Endothelial cell of umbilical vein (primary cell): ENCODE measurements around the gene MCU. TPM values are rescaled to one million over a fixed set of nuclear protein-coding genes. Genes with fewer than 3 reads are reported as not detected.

Experiments
- BruUV-seq: library from RNA; stranded (reverse); fragments of 400-500 nt; replicated peaks from 2 replicates; lab custom pipeline; 2021; lab: Mats Ljungman, UMichigan
- CTCF ChIA-PET: fragments of 300-600, 350-600 bp; sonication (Branson Sonifier 250); formaldehyde crosslinking; loops from one replicate; lab custom pipeline; 2021; ENCODE audit warnings: antibody characterized with exemption, inconsistent platforms; lab: Charles Lee
- POLR2A ChIA-PET: fragments of 300-600, 350-600 bp; sonication (Branson Sonifier 250); formaldehyde crosslinking; loops from one replicate; lab custom pipeline; 2021; ENCODE audit warnings: antibody characterized with exemption, inconsistent platforms; lab: Charles Lee
- DNase-seq: peaks from one replicate; pipeline ENCODE4 v3.0.0-alpha.2; 2011; ENCODE audit warnings: low read depth, low spot score
- FAIRE-seq: peaks from 2 replicates; lab custom pipeline; 2011; peaks lifted over from hg19 to GRCh38; lab: Jason Lieb, UNC
- H2AFZ ChIP-seq: 2 replicates; pipeline ENCODE4 v1.6.0; 2012; ENCODE audit warnings: low read depth, low read length, control low read depth, inconsistent platforms
- H3K27ac ChIP-seq: 2 replicates; pipeline ENCODE4 v1.5.1; 2011; ENCODE audit warnings: low read depth, mild to moderate bottlenecking, control low read depth, low read length, moderate library complexity; ENCODE audit not compliant: insufficient read depth
- H3K27me3 ChIP-seq, 2 experiments: 2 replicates each; pipeline versions ENCODE4 v1.6.0 to v1.6.1; 2011; ENCODE audit warnings: low read length in 2 of 2, mixed read lengths in 1 of 2; ENCODE audit not compliant: control insufficient read depth in 2 of 2, insufficient read depth in 2 of 2
- H3K36me3 ChIP-seq, 2 experiments: 2 replicates in 1 of 2; 3 replicates in 1 of 2; pipeline ENCODE4 v1.5.1; 2011; ENCODE audit warnings: low read length in 2 of 2, mild to moderate bottlenecking in 1 of 2, moderate library complexity in 1 of 2; ENCODE audit not compliant: control insufficient read depth in 2 of 2, insufficient read depth in 2 of 2; ENCODE audit errors: extremely low read depth in 1 of 2
- H3K4me1 ChIP-seq: 3 replicates; pipeline ENCODE4 v1.5.1; 2011; ENCODE audit warnings: mild to moderate bottlenecking, low read length; ENCODE audit not compliant: control insufficient read depth, insufficient read depth; ENCODE audit errors: extremely low read depth
- H3K4me2 ChIP-seq: 2 replicates; pipeline ENCODE4 v1.6.1; 2011; ENCODE audit warnings: low read length, control low read depth, mixed read lengths; ENCODE audit not compliant: insufficient read depth
- H3K4me3 ChIP-seq, 3 experiments: fragments of 200-600 bp in 1 of 3; sonication (generic), shearing (Covaris generic) in 1 of 3; replicated peaks in 1 of 3; 2 replicates each; pipeline ENCODE4 v1.5.1; 2011 to 2016; ENCODE audit warnings: control low read depth in 3 of 3, low read length in 3 of 3, mild to moderate bottlenecking in 2 of 3, inconsistent platforms in 1 of 3, low read depth in 1 of 3, moderate library complexity in 1 of 3; ENCODE audit not compliant: insufficient read depth in 1 of 3
- H3K79me2 ChIP-seq: 2 replicates; pipeline ENCODE4 v1.6.0; 2012; ENCODE audit warnings: low read length, inconsistent platforms; ENCODE audit not compliant: control insufficient read depth, insufficient read depth
- H3K9ac ChIP-seq: replicated peaks from 2 replicates; pipeline ENCODE3; 2011; ENCODE audit warnings: low read length, control low read depth; ENCODE audit not compliant: insufficient read depth; ENCODE audit errors: extremely low read depth
- H3K9me1 ChIP-seq: replicated peaks from 3 replicates; pipeline ENCODE4 v1.6.0; 2011; ENCODE audit warnings: mild to moderate bottlenecking, low read length; ENCODE audit not compliant: control insufficient read depth, insufficient read depth; ENCODE audit errors: extremely low read depth
- H3K9me3 ChIP-seq: replicated peaks from 2 replicates; pipeline ENCODE4 v1.5.1; 2012; ENCODE audit warnings: low read length, inconsistent platforms; ENCODE audit not compliant: control insufficient read depth, insufficient read depth
- H4K20me1 ChIP-seq: replicated peaks from 2 replicates; pipeline ENCODE3; 2011; ENCODE audit warnings: mild to moderate bottlenecking, low read length; ENCODE audit not compliant: control insufficient read depth, insufficient read depth; ENCODE audit errors: extremely low read depth
- CTCF ChIP-seq, 2 donors: IDR thresholded peaks; 1 replicate in 1 of 2; 2 replicates in 1 of 2; pipeline ENCODE4 v1.5.1; 2011; ENCODE audit warnings: low read length in 2 of 2, mild to moderate bottlenecking in 2 of 2, moderate library complexity in 2 of 2, control low read depth in 1 of 2, inconsistent platforms in 1 of 2, low read depth in 1 of 2; ENCODE audit not compliant: insufficient read depth in 1 of 2; ENCODE audit errors: extremely low read depth in 1 of 2
- EZH2 ChIP-seq: IDR thresholded peaks from 2 replicates; pipeline ENCODE4 v1.6.1; 2012; ENCODE audit warnings: borderline replicate concordance, low read depth, mild to moderate bottlenecking, moderate library complexity, low read length, inconsistent platforms; ENCODE audit not compliant: severe bottlenecking
- FOS ChIP-seq: IDR thresholded peaks from 2 replicates; pipeline ENCODE4 v1.6.1; 2011; ENCODE audit warnings: mild to moderate bottlenecking, low read length, moderate library complexity, borderline replicate concordance; ENCODE audit not compliant: insufficient read depth
- GATA2 ChIP-seq: IDR thresholded peaks from 2 replicates; pipeline ENCODE4 v1.7.0; 2011; ENCODE audit warnings: low read depth, mild to moderate bottlenecking, moderate library complexity, mixed read lengths, low read length; ENCODE audit not compliant: insufficient read length, insufficient read depth
- MYC ChIP-seq: IDR thresholded peaks from one replicate; pipeline ENCODE4 v1.6.1; 2011; ENCODE audit warnings: mild to moderate bottlenecking, low read depth, low read length
- POLR2A ChIP-seq: IDR thresholded peaks from 2 replicates; pipeline ENCODE4 v1.6.1; 2012; ENCODE audit warnings: low read depth, mild to moderate bottlenecking, control low read depth, low read length
- POLR2AphosphoS5 ChIP-seq: IDR thresholded peaks from 2 replicates; pipeline ENCODE4 v1.6.1; 2012; ENCODE audit warnings: low read depth, mild to moderate bottlenecking, control low read depth, low read length, moderate library complexity; ENCODE audit not compliant: insufficient read depth
- dilution Hi-C: fragments of 300-500 bp; cut with MboI; formaldehyde crosslinking; loops from one replicate; pipeline ENCODE4 v1.15.0; 2019; ENCODE audit warnings: low sequenced_read_pairs; ENCODE audit not compliant: extremely low pct_ligation_motif_present
- intact Hi-C: fragments of 100-400 bp; cut with micrococcal nuclease; formaldehyde crosslinking; loops from one replicate; pipeline ENCODE4 v1.10.0; 2022
- polyA plus RNA-seq, 4 experiments: library from polyadenylated mRNA; depleted of rRNA in 3 of 4; stranded (reverse) in 3 of 4; unstranded in 1 of 4; fragments of >200 nt; gene quantifications; 2 replicates each; pipeline versions ENCODE4 v1.2.1 to v1.2.3, GENCODE V29; 2011 to 2012; ENCODE audit warnings: missing spikeins in 1 of 4
- total RNA-seq: library from RNA; stranded (reverse); gene quantifications from 2 replicates; pipeline ENCODE4 v1.2.3, GENCODE V29; 2021
- TF ChIP-seq, protein P1 (sequence below): IDR thresholded peaks from 2 replicates; pipeline ENCODE4 v1.6.1; 2011; ENCODE audit not compliant: insufficient read depth, insufficient read length

The MCU gene
- total and polyA plus RNA-seq, 2 donors (not counting 3 experiments of a cell fraction or from before 2014, with no cell fraction given), result 25.2 to 37.2 TPM

- Histone ChIP-seq H3K4me1 (peaks cover 1% of the 10 kb centered on the region), H3K9ac (no peak overlapping the region), H2AFZ (no peak overlapping the region), H3K27me3 (no peaks in the 10 kb centered on the region), H4K20me1 (peaks cover 4% of the 10 kb centered on the region), H3K9me1 (no peaks in the 10 kb centered on the region), H3K9me3 (no peaks in the 10 kb centered on the region), H3K4me3 (no peak overlapping the region), H3K27ac (no peak overlapping the region), H3K36me3 (no peaks in the 10 kb centered on the region), H3K79me2 (no peaks in the 10 kb centered on the region), H3K4me2 (no peak overlapping the region)
- FAIRE-seq, result no peak
- ChIA-PET CTCF (no interaction called here), POLR2A (no interaction called here)
- TF ChIP-seq CTCF (IDR thresholded peaks at IDR 0.05; ENCODE audit: extremely low read depth in 1 of 2, insufficient read depth in 1 of 2, low read depth in 1 of 2, low read length in 2 of 2) (no peak), EZH2 (no peak), GATA2 (no peak), MYC (no peak), FOS (no peak), POLR2A (no peak), POLR2AphosphoS5 (no peak)
- TF ChIP-seq, protein P1, sequence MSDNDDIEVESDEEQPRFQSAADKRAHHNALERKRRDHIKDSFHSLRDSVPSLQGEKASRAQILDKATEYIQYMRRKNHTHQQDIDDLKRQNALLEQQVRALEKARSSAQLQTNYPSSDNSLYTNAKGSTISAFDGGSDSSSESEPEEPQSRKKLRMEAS, result no peak
- no TSS peak for BruUV-seq
- intact Hi-C loops, result no loop called here
- dilution Hi-C loops, result no loop called here
- DNase-seq, result no peak
Observed at GRCh38 chr10:72809006-72809405, 117.1 kb downstream of the MCU start.
